OCI-LY3 (cell line): ENCODE results near the gene NAA25.
A peak's percentile ranks its signal among the peaks of the same experiment; 100 is the strongest.
"Not testable (repeated sequence)": the region's sequence is repeated elsewhere in the genome, so short reads cannot be mapped to it uniquely, and the experiment has no call there.

ENCODE experiments used
- H2AFZ ChIP-seq: fragments of 200-600, 300-600 bp; shearing (Covaris generic); 2 replicates; pipeline ENCODE4 v1.6.0; 2014; ENCODE audit warnings: antibody characterized with exemption, low read depth, low read length
- H3K27ac ChIP-seq: fragments of 200-600, 300-600 bp; sonication (generic); 2 replicates; pipeline ENCODE4 v1.5.1; 2014; ENCODE audit warnings: mild to moderate bottlenecking, low read length, moderate library complexity, mixed read lengths
- H3K27me3 ChIP-seq: fragments of 200-600, 300-600 bp; sonication (generic); 2 replicates; pipeline ENCODE4 v1.6.1; 2014; ENCODE audit warnings: low read depth, low read length, mixed read lengths
- H3K36me3 ChIP-seq: fragments of 200-600, 300-600 bp; sonication (generic); replicated peaks from 2 replicates; pipeline ENCODE3; 2014; ENCODE audit warnings: low read depth, low read length, mixed read lengths
- H3K4me1 ChIP-seq: fragments of 300-600, 200-600 bp; sonication (generic); 2 replicates; pipeline ENCODE4 v1.6.1; 2014; ENCODE audit warnings: low read length, mixed read lengths
- H3K4me2 ChIP-seq: fragments of 200-600, 300-600 bp; sonication (generic); 2 replicates; pipeline ENCODE4 v1.6.1; 2014; ENCODE audit warnings: low read length, mixed read lengths
- H3K4me3 ChIP-seq: fragments of 300-600, 200-600 bp; sonication (generic); 2 replicates; pipeline ENCODE4 v1.5.1; 2014; ENCODE audit warnings: antibody characterized with exemption, mild to moderate bottlenecking, low read length, moderate library complexity
- H3K79me2 ChIP-seq: fragments of 300-600, 200-600 bp; shearing (Covaris generic); 2 replicates; pipeline ENCODE4 v1.6.1; 2014; ENCODE audit warnings: mild to moderate bottlenecking, low read length, mixed read lengths
- H3K9ac ChIP-seq: fragments of 300-600, 200-600 bp; shearing (Covaris generic); 2 replicates; pipeline ENCODE4 v1.6.0; 2014; ENCODE audit warnings: mild to moderate bottlenecking, low read length, moderate library complexity
- H3K9me3 ChIP-seq: fragments of 200-600, 300-600 bp; shearing (Covaris generic); 2 replicates; pipeline ENCODE4 v1.6.1; 2014; ENCODE audit warnings: low read length, mixed read lengths; ENCODE audit not compliant: insufficient read depth
- H4K20me1 ChIP-seq: fragments of 200-600, 300-600 bp; sonication (generic); 2 replicates; pipeline ENCODE4 v1.6.1; 2016; ENCODE audit warnings: low read length, mixed read lengths; ENCODE audit not compliant: insufficient read depth
- CTCF ChIP-seq: fragments of 200-600, 300-600 bp; sonication (generic); IDR thresholded peaks from 2 replicates; pipeline ENCODE4 v1.5.1; 2014; ENCODE audit warnings: antibody characterized with exemption, low read length, low read depth
- EZH2phosphoT487 ChIP-seq: fragments of 200-600 bp; shearing (Covaris generic); IDR thresholded peaks from 2 replicates; pipeline ENCODE4 v1.6.1; 2018; ENCODE audit warnings: antibody characterized with exemption, mixed run types, low read depth

The NAA25 gene

GRCh38 chr12:112111931-112112330 is 3.3 kb upstream of the NAA25 start:
- H3K4me1 ChIP-seq: peaks cover 26% of the 10 kb centered on the region
- H3K79me2 ChIP-seq: peaks cover 22% of the 10 kb centered on the region
- H2AFZ ChIP-seq: no peak overlapping the region
- no peaks in the 10 kb centered on the region for H3K27me3 ChIP-seq
- H4K20me1 ChIP-seq: peaks cover 4% of the 10 kb centered on the region; the same call in 1 of the 2 replicates
- no peak overlapping the region for H3K9ac ChIP-seq
- no peak for TF ChIP-seq CTCF
- no peak for TF ChIP-seq EZH2phosphoT487
- no peak overlapping the region for H3K27ac ChIP-seq
- peaks cover 6% of the 10 kb centered on the region for H3K36me3 ChIP-seq
- H3K4me3 ChIP-seq: no peak overlapping the region
- no peak overlapping the region for H3K4me2 ChIP-seq
- no peaks in the 10 kb centered on the region for H3K9me3 ChIP-seq

DNA sequence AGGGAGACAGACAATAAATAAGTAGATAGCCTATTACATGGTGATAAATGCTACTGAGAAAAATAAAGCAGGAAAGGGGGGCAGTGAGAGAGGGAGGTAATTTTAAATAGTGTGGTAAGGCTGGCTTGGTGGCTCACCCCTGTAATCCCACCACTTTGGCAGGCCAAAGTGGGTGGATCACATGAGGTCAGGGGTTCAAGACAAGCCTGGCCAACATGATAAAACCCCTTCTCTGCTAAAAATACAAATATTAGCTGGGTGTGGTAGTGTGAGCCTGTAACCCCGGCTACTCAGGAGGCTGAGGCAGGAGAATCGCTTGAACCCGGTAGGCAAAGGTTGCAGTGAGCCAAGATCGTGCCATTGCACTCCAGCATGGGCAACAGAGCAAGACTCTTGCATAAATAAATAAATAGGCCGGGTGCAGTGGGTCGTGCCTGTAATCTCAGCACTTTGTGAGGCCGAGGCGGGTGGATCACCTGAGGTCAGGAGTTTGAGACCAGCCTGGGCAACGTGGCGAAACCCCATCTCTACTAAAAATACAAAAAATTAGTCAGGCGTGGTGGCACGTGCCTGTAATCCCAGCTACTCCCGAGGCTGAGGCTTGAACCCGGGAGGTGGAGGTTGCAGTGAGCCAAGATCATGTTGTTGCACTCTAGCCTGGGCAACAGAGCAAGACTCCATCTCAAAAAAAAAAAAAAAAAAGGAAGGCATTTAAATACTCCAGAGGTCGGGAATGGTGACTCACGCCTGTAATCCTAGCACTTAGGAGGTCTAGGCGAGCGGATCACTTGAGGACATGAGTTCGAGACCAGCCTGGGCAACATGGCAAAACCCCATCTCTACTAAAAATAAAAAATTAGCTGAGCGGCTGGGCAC is 2.4 kb upstream of the NAA25 start:
- H3K9me3 ChIP-seq, H3K27me3 ChIP-seq: not testable (repeated sequence)
- Histone ChIP-seq H3K4me3 (peak overlapping the region; percentile 82; the same call in 1 of the 2 replicates), H3K79me2 (peaks cover 31% of the 10 kb centered on the region), H3K4me1 (peaks cover 29% of the 10 kb centered on the region), H3K36me3 (peaks cover 12% of the 10 kb centered on the region), H4K20me1 (peaks cover 11% of the 10 kb centered on the region), H3K4me2 (peak overlapping the region; percentile 88), H3K27ac (peak overlapping the region; percentile 93), H3K9ac (peak overlapping the region; percentile 92), H2AFZ (peak overlapping the region; percentile 37; the same call in 1 of the 2 replicates)

- H3K27ac ChIP-seq: peak overlapping the region; percentile 93
- no peaks in the 10 kb centered on the region for H3K9me3 ChIP-seq
- peak overlapping the region; percentile 100 for H3K9ac ChIP-seq
- no peak overlapping the region for H2AFZ ChIP-seq
- peaks cover 39% of the 10 kb centered on the region for H4K20me1 ChIP-seq
- H3K36me3 ChIP-seq: peaks cover 30% of the 10 kb centered on the region
- peak overlapping the region; percentile 82 for H3K4me3 ChIP-seq
- H3K27me3 ChIP-seq: no peaks in the 10 kb centered on the region
- peaks cover 39% of the 10 kb centered on the region for H3K4me1 ChIP-seq
- peaks cover 65% of the 10 kb centered on the region for H3K79me2 ChIP-seq
- H3K4me2 ChIP-seq: peak overlapping the region; percentile 94
- no peak for TF ChIP-seq CTCF
- TF ChIP-seq EZH2phosphoT487: no peak
These were observed 1.0 kb downstream of the NAA25 start for GRCh38 chr12:112107306-112108201.

GRCh38 chr12:112105891-112106290 is 2.7 kb downstream of the NAA25 start:
- H3K27me3 ChIP-seq: no peaks in the 10 kb centered on the region
- no peaks in the 10 kb centered on the region for H3K9me3 ChIP-seq
- peaks cover 34% of the 10 kb centered on the region for H3K36me3 ChIP-seq
- peak overlapping the region; percentile 93 for H3K27ac ChIP-seq
- H3K4me3 ChIP-seq: peak overlapping the region; percentile 82
- no peak overlapping the region for H2AFZ ChIP-seq
- TF ChIP-seq CTCF (no peak), EZH2phosphoT487 (no peak)
- peak overlapping the region; percentile 94 for H3K4me2 ChIP-seq
- peaks cover 82% of the 10 kb centered on the region for H3K79me2 ChIP-seq
- peaks cover 34% of the 10 kb centered on the region for H3K4me1 ChIP-seq
- H4K20me1 ChIP-seq: peaks cover 50% of the 10 kb centered on the region
- peak overlapping the region; percentile 100 for H3K9ac ChIP-seq
